ENCODE measurements around the gene TMEM213.

- no peak for TF ChIP-seq CTCF (IDR thresholded peaks at IDR 0.05; ENCODE audit: poor library complexity, severe bottlenecking)
- TF ChIP-seq EP300 (conservative IDR thresholded peaks at IDR 0.05; ENCODE audit: poor library complexity, severe bottlenecking), result no peak
- no peak for TF ChIP-seq TAF1 (IDR thresholded peaks at IDR 0.05; ENCODE audit: low read depth)
- no peak for TF ChIP-seq MXI1 (conservative IDR thresholded peaks at IDR 0.05; ENCODE audit: poor library complexity, severe bottlenecking)
- TF ChIP-seq RAD21 (conservative IDR thresholded peaks at IDR 0.05), result no peak
- TF ChIP-seq EZH2 (IDR thresholded peaks at IDR 0.05; ENCODE audit: borderline replicate concordance, insufficient read depth, low read length, poor library complexity, severe bottlenecking), result no peak
Measured at GRCh38 chr7:138756591-138757242, 41.1 kb upstream of the TMEM213 start.
